ENCODE data around the gene TMEM18. TPM values are rescaled to one million over a fixed set of nuclear protein-coding genes. Genes with fewer than 3 reads are reported as not detected.

Gene TMEM18
- total RNA-seq: 10 to 100 TPM; 10.9 to 13.2 TPM

- Histone ChIP-seq H3K4me1 (peaks cover 21% of the 10 kb centered on the region), H3K4me3 (peak within 1 kb of the TSS; percentile 39 to 86), H3K27me3 (no peaks in the 10 kb centered on the region), H3K27ac (peak within 1 kb of the TSS; percentile 92 to 100 (median 98)), H3K36me3 (replicated peaks in 1 of 2; ENCODE audit: insufficient read depth in 1 of 2, low read depth in 2 of 2) (peaks cover 0 to 6% of the 10 kb centered on the region in 2 donors), H3K9me3 (no peaks in the 10 kb centered on the region)
- 0% methylated on average over 21 to 61 of the region's 68 CpGs for WGBS, 2 donors
- peak in 5 of 7 experiments; percentile 7 to 60 (median 50) for TF ChIP-seq CTCF (IDR thresholded peaks at IDR 0.05)
- TF ChIP-seq POLR2A (IDR thresholded peaks at IDR 0.05): peak; percentile 90 to 99 (median 98)
- DNase-seq (peak; percentile 94 to 98 (median 96)), ATAC-seq (peak; percentile 87)
- intact Hi-C loops (cut with DNase I): no loop called here
These were observed at the start of gene TMEM18 for GRCh38 chr2:677056-677958. Gene TMEM18 (minus strand): TSS chr2:677406. CDS start chr2:677345, 61 bp downstream.

GRCh38 chr2:726169-726568 lies 49.0 kb upstream of the TMEM18 start:
- Histone ChIP-seq H3K36me3 (replicated peaks in 1 of 2; ENCODE audit: insufficient read depth in 1 of 2, low read depth in 2 of 2) (no peaks in the 10 kb centered on the region), H3K9me3 (no peaks in the 10 kb centered on the region), H3K4me1 (no peaks in the 10 kb centered on the region), H3K27ac (no peak overlapping the region), H3K4me3 (no peak overlapping the region), H3K27me3 (no peaks in the 10 kb centered on the region)
- ATAC-seq: no peak
- no peak for DNase-seq
- 64 to 68% methylated on average over 4 of the region's 4 CpGs for WGBS, 2 donors
- TF ChIP-seq CTCF (IDR thresholded peaks at IDR 0.05) (no peak), POLR2A (IDR thresholded peaks at IDR 0.05) (no peak)
- intact Hi-C loops (cut with DNase I): no loop called here

GRCh38 chr2:725468-725867 lies 48.3 kb upstream of the TMEM18 start:
- no peaks in the 10 kb centered on the region for H3K4me1 ChIP-seq
- TF ChIP-seq CTCF (IDR thresholded peaks at IDR 0.05): no peak
- no peak for TF ChIP-seq POLR2A (IDR thresholded peaks at IDR 0.05)
- H3K4me3 ChIP-seq: no peak overlapping the region
- no peak for ATAC-seq
- H3K27ac ChIP-seq: no peak overlapping the region
- no peaks in the 10 kb centered on the region for H3K9me3 ChIP-seq
- WGBS, 2 donors: 74 to 88% methylated on average over 4 of the region's 4 CpGs
- intact Hi-C loops (cut with DNase I): no loop called here
- DNase-seq: no peak
- no peaks in the 10 kb centered on the region for H3K36me3 ChIP-seq (replicated peaks in 1 of 2; ENCODE audit: insufficient read depth in 1 of 2, low read depth in 2 of 2)
- H3K27me3 ChIP-seq: no peaks in the 10 kb centered on the region

GRCh38 chr2:723761-724160 lies 46.6 kb upstream of the TMEM18 start:
- DNase-seq (no peak), ATAC-seq (no peak)
- no peak overlapping the region for H3K4me3 ChIP-seq
- no peaks in the 10 kb centered on the region for H3K27me3 ChIP-seq
- H3K4me1 ChIP-seq: no peaks in the 10 kb centered on the region
- intact Hi-C loops (cut with DNase I): no loop called here
- no peaks in the 10 kb centered on the region for H3K9me3 ChIP-seq
- no peaks in the 10 kb centered on the region for H3K36me3 ChIP-seq (replicated peaks in 1 of 2; ENCODE audit: insufficient read depth in 1 of 2, low read depth in 2 of 2)
- no peak for TF ChIP-seq POLR2A (IDR thresholded peaks at IDR 0.05)
- no peak for TF ChIP-seq CTCF (IDR thresholded peaks at IDR 0.05)
- whole genome bisulfite sequencing, 2 donors: 85 to 92% methylated on average over 5 of the region's 5 CpGs
- H3K27ac ChIP-seq: no peak overlapping the region
